Lower lobe of right lung (tissue), 2 donors: ENCODE measurements around the gene MRGPRE. TPM values are rescaled to one million over a fixed set of nuclear protein-coding genes. Genes with fewer than 3 reads are reported as not detected.

ENCODE experiments used
- ATAC-seq, 2 donors: fragments of 200-7000 bp; cut with Tn5 transposase; one replicate each; pipeline ENCODE4 v1.9.1; 2020 to 2022; ENCODE audit warnings: mild to moderate bottlenecking in 2 of 2, moderate library complexity in 2 of 2
- DNase-seq: peaks from one replicate; pipeline ENCODE4 v3.0.0-alpha.2; 2020
- H3K27ac ChIP-seq: fragments of 200-600 bp; one replicate; pipeline ENCODE4 v1.8.0; 2022
- H3K27me3 ChIP-seq: fragments of 200-600 bp; one replicate; pipeline ENCODE4 v1.8.0; 2022; ENCODE audit warnings: low read depth
- H3K36me3 ChIP-seq: fragments of 200-600 bp; one replicate; pipeline ENCODE4 v1.8.0; 2022; ENCODE audit warnings: mild to moderate bottlenecking
- H3K4me1 ChIP-seq: fragments of 200-600 bp; one replicate; pipeline ENCODE4 v1.8.0; 2022
- H3K4me3 ChIP-seq: fragments of 200-600 bp; one replicate; pipeline ENCODE4 v1.8.0; 2022; ENCODE audit warnings: mild to moderate bottlenecking
- H3K9me3 ChIP-seq: fragments of 200-600 bp; one replicate; pipeline ENCODE4 v1.8.0; 2022
- CTCF ChIP-seq: fragments of 200-600 bp; IDR thresholded peaks from one replicate; pipeline ENCODE4 v1.8.0; 2022; ENCODE audit warnings: antibody characterized with exemption, mild to moderate bottlenecking
- intact Hi-C: fragments of 100-400 bp; cut with DNase I; formaldehyde crosslinking; loops from one replicate; pipeline ENCODE4 v1.11.0; 2022
- total RNA-seq: library from RNA; stranded (reverse); fragmentation: NEBNext Ultra II Directional; extraction: Animal tissue kit (Norgen Biotek cat#: 25700); gene quantifications from one replicate; pipeline ENCODE4 v1.2.1, GENCODE V29; 2021
- donor health status: DM: no; HTN: yes; CAD: no; lungs with severe emphysema.

MRGPRE gene
- total RNA-seq, 1 donor from 2014 or later, result not detected

GRCh38 chr11:3206922-3207204, 25.4 kb downstream of the MRGPRE start:
- Histone ChIP-seq H3K4me3 (no peak overlapping the region), H3K36me3 (no peaks in the 10 kb centered on the region), H3K9me3 (peaks cover 7% of the 10 kb centered on the region), H3K27me3 (peaks cover 23% of the 10 kb centered on the region), H3K27ac (no peak overlapping the region), H3K4me1 (peaks cover 10% of the 10 kb centered on the region)
- DNase-seq (no peak), ATAC-seq (no peak)
- TF ChIP-seq CTCF, result no peak
- intact Hi-C loops, result no loop called here

- peaks cover 28% of the 10 kb centered on the region for H3K27me3 ChIP-seq
- no peaks in the 10 kb centered on the region for H3K36me3 ChIP-seq
- peaks cover 4% of the 10 kb centered on the region for H3K9me3 ChIP-seq
- DNase-seq (peak; percentile 24), ATAC-seq (peak in 1 of 2 donors; percentile 13)
- H3K4me1 ChIP-seq, result peaks cover 10% of the 10 kb centered on the region
- intact Hi-C loops, result no loop called here
- H3K27ac ChIP-seq, result no peak overlapping the region
- no peak overlapping the region for H3K4me3 ChIP-seq
- no peak for TF ChIP-seq CTCF
Measured at GRCh38 chr11:3206156-3206921, 25.9 kb downstream of the MRGPRE start.

- H3K27ac ChIP-seq, result no peak overlapping the region
- H3K4me3 ChIP-seq, result no peak overlapping the region
- intact Hi-C loops, result no loop called here
- TF ChIP-seq CTCF, result no peak
- H3K9me3 ChIP-seq, result no peaks in the 10 kb centered on the region
- H3K36me3 ChIP-seq, result no peaks in the 10 kb centered on the region
- DNase-seq (peak; percentile 19), ATAC-seq (no peak)
- peaks cover 36% of the 10 kb centered on the region for H3K27me3 ChIP-seq
- H3K4me1 ChIP-seq, result peaks cover 10% of the 10 kb centered on the region
Measured at GRCh38 chr11:3205261-3206155, 26.7 kb downstream of the MRGPRE start.

- Histone ChIP-seq H3K4me3 (no peak overlapping the region), H3K27ac (no peak overlapping the region), H3K27me3 (peaks cover 44% of the 10 kb centered on the region), H3K4me1 (peaks cover 10% of the 10 kb centered on the region), H3K9me3 (no peaks in the 10 kb centered on the region), H3K36me3 (no peaks in the 10 kb centered on the region)
- intact Hi-C loops, result no loop called here
- no peak for TF ChIP-seq CTCF
- no peak for DNase-seq
- no peak for ATAC-seq
Measured at GRCh38 chr11:3204141-3205015, 27.8 kb downstream of the MRGPRE start.
